GM19328 (cell line): ENCODE results near the gene SPPL2C.

Experiments used
- ATAC-seq: cut with Tn5 transposase; IDR thresholded peaks from one replicate; pipeline ENCODE4 v1.9.1; 2021; ENCODE audit warnings: mild to moderate bottlenecking, moderate library complexity; ENCODE audit not compliant: unreplicated experiment

SPPL2C gene

DNA sequence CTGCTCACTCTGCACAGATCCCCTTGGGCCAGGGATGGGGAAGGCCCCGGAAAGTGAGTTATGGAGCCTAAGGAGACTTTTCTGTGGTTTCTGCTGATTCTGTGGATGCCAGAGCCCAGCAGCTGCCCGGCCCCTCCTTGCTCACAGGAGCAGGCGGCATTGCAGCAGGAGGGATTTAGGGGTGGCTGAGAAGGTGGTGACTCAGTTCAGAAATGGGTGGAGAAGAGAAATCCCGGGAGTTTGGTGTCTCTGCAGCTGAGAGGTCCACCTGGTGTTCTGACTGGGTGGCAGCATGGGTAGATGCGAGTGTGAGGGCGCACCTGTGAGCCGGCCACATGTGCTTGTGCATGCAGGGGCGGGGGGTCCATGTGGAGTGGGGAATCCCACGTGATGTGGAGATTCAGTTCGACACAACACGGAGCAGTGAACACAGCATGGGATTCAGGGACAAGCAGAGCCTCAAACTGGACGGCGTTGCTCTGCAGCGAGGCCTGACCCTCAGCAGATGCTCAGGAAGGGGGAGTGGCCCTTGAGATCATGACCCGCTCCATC is 16.0 kb upstream of the SPPL2C start:
- ATAC-seq: no peak

DNA sequence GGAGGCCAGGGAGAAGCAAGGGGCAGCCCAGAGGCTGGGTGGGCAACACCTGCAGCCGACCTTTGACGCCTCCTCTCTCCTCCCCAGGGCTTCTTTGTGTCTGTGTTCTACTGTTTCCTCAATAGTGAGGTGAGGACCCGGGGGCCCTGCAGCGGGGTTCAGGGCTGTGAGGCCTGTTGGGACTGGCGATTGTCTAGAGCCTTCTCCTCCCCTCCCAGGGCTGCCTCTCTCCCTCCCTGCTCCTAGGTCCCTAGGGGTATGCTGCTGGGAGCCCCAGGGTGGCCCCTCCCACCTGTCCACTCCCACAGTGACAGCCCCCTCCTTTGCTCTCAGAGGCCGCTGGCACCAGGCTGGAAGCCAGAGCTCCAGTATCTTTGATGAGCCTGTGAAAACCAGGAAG is 10.8 kb upstream of the SPPL2C start:
- no peak for ATAC-seq

DNA sequence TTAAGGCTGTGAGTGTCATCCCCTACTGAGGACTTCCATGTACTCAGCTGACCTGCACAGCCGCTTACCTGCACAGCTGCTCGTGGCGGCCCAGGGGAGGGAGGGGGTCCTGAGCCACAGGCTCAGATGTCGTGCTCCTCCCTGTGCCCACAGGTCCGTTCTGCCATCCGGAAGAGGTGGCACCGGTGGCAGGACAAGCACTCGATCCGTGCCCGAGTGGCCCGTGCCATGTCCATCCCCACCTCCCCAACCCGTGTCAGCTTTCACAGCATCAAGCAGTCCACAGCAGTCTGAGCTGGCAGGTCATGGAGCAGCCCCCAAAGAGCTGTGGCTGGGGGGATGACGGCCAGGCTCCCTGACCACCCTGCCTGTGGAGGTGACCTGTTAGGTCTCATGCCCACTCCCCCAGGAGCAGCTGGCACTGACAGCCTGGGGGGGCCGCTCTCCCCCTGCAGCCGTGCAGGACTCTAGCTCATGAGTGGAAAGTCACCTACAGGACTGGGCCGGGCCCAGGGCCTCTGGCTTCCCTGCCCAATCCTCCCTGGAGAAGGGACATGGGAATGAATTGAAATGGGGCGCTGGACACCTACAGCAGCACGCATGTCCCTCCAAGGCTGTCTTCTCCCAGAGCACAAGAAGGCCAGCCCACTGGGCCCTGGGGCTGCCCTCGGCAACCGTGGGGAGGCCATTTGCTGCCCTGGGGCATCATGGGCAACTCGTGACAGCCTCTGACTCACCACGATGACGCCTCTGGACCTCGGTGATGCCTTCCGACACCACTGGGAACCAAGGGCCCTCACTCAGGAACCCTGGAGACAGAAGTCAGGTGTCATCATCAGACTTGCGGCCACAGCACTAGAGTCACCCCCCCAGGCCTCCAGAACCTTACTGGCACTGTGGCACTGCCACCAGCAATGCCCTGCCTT is 9.9 kb upstream of the SPPL2C start:
- no peak for ATAC-seq

DNA sequence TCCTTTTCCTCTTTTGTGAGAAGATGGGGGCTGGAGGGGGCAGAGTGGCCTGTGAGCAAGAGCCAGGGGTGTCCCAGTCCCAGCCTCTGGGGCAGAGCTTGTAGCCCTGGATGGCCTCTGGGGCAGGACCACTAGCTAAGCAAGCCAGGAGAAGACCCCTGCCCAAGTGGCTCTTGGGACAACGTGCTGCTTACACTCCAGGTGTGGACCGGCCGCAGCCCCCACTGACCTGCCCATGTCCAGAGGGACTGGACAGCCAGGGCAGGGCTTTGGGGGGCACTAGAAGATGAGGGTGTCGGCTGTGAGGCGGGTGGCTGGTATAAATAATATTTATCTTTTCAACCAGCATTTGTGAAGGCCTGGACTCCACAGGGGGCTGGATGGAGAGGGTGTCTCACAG is 9.2 kb upstream of the SPPL2C start:
- ATAC-seq: no peak

DNA sequence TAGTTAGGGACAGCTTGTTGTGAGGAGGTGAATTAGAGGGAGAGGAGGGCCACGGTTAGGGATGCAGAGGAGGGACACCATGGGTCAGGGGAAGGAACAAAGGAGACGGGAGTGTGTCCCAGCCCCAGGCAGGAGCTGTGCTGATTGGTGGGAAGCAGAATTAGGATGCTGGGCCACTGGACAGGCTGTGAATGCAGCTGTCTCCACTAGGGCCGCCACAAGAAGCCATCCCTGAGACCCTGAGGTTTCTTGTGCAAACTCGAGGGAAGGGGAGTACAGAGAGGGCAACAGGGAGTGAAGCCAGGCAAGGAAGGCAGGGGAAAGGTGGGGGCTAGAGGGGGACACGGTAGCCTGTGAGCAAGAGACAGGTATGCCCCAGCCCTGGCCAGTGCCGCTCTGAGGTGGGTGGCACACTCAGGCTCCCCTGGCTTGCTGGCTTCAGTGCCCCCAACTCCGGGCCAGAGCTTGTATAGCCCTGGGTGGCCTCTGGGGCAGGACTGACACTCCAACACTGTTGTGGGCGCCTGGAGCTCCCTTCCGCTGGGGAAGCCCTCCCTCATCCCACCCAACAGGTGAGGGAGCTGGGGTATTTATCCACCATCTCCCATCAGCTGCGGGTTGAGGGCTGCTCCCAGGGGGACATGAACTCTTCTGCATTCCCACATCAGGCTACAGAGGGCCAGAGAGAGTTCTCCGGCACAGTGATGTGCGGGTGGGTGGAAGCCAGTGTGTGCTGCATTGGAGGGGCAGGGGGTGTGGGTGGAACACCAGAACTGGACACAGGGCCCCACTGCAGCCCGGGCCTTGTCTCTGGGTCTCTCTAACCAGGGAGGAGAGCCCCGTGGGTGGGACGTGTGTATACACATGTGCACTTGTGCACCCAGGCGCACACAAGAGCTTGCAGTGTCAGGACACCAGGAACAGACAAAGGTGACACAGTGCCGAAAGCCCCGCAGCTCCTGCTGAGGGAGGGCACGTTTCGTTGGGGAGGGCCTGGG is 8.3 kb upstream of the SPPL2C start:
- no peak for ATAC-seq

DNA sequence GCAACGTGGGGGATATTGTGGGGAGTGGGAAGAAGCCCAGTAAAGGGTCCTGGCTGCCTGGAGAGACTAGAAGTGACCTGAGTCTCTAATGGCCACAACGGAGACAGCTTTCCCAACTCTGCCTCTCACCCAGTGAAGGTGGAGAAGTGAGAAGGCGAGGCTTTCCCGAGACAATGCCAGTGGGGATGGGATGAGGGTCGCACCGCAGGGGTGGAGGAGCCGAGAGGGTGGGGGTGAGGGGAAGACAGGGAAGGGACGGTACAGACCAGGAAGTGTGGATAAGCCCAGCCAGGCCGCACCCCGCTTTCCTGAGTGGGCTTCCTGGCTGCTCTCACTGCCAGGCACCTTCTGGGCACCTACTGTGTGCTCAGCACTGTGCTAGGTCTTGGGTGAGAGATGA is 7.5 kb upstream of the SPPL2C start:
- no peak for ATAC-seq

DNA sequence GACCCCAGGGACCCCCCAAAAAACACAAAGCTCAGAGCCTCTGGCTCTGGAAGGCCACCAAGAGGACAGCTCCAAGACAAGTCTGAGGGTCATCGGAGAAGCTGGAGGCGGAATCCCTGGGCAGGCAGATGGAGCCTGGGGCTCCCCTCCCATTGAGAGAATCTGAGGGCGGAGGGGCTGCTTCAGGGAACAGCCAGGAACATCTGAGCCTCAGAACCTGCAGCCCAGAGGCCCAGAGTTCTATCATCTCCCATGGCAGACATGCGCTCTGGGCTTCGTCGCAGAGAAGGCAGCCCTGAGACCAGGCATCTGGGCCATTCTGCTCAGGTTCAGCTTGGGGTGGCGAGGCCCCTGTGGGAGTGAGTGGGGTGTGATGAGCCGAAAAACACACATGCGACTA is 7.1 kb upstream of the SPPL2C start:
- ATAC-seq: no peak

DNA sequence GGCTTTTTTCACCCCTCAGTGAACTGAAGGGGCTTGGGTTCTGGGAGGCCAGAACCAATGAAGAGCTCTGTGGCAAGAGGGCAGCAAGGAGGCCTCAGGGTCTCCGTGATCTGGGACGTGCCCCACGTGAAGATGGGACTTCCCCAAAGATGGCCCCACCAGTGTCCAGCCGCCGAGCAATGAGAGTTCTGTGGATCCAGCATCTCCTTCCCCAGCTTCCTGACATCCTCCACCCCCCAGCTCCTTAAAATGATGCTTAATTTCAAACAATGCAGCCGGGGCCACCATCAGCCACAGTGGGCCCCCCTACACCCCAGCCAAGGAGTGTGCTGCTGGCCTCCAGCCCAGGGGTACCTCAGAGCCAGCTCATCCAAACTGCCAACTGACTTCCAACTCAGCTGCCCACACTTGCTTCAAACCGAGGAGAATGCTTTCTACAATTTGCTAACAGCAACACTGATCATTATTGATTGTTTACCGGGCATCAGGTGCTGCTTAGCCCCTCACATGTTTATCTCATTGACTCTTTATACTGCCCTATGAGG is 5.9 kb upstream of the SPPL2C start:
- ATAC-seq: no peak

DNA sequence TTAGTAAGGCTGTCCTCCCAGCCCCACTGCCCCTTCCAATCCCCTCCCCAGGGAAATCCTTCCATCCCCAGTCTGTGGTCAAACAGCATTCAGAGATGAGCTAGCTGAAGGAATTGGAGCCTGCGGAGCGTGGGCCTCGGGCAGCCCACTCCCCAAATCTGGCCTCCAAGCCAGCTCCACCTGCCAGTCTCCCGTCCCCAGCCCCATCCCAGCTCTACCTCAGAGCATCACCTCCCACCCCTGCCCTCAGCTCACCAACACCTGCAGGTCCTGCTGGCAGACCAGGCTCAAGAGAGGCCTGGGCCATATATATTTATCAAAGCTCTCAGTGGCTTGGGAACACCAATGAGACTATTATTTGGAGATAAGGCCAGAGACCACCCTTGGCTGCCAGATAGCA is 5.2 kb upstream of the SPPL2C start:
- ATAC-seq: no peak

DNA sequence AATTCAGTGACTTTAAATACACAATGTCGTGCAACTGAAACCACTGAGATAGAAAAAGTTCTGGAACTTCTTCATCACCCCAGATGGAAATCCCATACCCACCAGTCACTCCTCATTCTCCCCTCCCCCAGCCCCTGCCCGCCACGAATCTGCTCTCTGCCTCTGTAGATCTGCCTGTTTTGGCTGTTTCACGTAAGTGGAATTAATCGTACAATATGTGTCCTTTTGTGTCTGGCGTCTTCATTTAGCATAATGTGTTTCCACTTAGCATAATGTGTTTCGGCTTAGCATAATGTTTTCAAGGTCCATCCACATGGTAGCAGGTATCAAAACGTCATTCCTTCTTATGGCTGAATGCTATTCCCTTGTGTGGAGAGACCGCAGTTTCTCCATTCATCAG is 3.5 kb upstream of the SPPL2C start:
- ATAC-seq: no peak

DNA sequence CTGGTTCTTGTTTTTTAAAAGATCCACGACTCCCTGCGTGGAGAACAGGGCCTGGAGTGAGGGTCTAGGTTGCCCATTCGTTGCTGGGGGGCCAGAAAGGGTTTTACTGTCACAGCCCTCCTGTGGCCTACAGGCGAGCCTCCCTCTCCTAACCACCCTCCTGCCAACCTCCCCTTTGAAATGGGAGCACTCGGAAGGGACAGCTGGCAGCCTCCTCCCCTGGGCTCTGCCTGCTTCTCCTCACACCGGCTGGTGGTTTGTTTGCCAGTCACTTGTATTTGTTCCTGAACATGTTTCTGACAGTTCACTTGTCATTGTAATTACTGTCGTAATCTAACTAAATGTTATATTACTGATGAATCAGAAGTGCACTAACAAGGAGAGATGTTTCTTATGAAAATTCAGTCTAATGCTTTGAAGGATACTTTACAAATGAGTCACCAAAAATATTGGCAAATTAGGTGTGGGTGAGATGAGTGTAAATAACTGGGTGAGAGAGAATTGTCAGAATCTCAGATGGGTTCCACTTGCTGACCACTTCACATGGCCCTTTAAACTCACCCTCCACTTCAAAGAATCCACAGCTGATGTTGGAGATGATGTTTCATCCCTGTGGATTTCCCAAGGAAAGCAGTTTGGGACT is 2.7 kb upstream of the SPPL2C start:
- ATAC-seq: no peak

DNA sequence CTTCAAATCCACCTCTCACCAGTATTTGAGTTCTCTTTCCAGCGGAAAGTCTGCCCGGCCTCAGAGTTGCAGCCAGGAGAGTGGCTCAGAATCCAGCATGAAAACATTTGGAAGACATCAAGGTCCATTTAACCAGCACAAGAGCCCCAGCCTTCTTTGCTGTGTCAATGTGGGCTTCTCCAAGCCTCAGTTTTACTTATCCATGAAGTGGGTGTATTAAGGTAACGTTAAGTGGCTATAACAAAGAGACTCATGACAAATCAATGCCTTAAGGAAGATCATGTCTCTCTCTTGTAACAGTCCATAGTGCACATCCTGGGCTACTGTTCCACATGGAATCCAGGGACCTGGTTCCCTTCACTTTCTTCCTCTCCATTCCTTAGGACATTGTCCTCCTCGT is 959 bp upstream of the SPPL2C start:
- no peak for ATAC-seq

DNA sequence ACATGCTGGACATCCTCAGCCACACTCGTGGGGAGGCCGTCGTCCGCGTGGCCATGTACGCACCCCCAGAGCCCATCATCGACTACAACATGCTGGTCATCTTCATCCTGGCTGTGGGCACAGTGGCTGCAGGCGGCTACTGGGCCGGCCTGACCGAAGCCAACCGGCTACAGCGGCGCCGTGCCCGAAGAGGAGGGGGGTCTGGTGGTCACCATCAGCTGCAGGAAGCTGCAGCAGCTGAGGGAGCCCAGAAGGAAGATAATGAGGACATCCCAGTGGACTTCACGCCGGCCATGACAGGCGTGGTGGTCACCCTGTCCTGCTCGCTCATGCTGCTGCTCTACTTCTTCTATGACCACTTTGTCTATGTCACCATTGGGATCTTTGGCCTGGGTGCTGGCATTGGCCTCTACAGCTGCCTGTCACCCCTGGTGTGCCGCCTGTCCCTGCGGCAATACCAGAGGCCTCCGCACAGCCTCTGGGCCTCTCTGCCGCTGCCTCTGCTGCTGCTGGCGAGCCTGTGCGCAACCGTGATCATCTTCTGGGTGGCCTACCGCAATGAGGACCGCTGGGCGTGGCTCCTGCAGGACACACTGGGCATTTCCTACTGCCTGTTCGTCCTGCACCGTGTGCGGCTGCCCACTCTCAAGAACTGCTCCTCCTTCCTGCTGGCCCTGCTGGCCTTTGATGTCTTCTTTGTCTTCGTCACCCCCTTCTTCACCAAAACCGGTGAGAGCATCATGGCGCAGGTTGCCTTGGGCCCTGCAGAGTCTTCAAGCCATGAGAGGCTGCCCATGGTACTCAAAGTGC is 900 bp downstream of the SPPL2C start:
- no peak for ATAC-seq

DNA sequence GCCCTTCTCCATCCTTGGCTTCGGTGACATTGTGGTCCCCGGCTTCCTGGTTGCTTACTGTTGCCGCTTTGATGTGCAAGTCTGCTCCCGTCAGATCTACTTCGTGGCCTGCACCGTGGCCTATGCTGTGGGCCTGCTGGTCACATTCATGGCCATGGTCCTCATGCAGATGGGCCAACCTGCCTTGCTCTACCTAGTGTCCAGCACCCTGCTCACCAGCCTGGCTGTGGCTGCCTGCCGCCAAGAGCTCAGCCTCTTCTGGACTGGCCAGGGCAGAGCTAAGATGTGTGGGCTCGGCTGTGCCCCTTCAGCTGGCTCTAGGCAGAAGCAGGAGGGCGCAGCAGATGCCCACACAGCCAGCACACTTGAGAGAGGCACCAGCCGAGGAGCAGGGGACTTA is 1.5 kb downstream of the SPPL2C start:
- no peak for ATAC-seq

DNA sequence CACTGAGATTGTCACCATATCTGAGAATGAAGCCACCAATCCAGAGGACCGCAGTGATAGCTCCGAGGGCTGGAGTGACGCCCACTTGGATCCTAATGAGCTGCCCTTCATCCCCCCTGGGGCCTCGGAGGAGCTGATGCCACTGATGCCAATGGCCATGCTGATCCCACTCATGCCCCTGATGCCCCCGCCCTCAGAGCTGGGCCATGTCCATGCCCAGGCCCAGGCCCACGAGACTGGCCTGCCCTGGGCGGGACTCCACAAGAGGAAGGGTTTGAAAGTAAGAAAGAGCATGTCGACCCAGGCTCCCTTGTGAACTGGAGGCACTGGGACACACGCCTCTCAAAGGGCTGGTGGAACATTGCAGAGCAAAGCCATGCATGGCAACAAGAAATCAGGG is 2.0 kb downstream of the SPPL2C start:
- ATAC-seq: no peak

DNA sequence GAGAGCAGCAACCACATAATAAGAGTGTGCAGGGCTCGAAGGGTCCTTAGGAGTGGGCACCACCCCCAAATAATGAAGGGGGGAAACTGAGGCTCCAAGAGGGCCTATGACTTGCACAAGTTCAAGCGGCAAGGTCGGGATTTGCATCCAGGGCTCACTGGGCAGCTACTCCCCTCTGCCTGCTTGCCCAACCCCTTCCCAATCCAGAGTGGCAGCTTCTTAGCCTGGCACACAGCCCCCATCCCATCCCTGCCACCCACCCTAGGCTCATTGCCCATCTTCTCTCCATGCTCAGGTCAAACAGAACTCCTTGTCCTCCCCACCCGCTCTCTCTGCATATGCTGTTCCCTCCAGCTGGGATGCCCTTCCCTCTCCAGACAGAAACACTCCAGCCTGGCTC is 2.4 kb downstream of the SPPL2C start:
- no peak for ATAC-seq

DNA sequence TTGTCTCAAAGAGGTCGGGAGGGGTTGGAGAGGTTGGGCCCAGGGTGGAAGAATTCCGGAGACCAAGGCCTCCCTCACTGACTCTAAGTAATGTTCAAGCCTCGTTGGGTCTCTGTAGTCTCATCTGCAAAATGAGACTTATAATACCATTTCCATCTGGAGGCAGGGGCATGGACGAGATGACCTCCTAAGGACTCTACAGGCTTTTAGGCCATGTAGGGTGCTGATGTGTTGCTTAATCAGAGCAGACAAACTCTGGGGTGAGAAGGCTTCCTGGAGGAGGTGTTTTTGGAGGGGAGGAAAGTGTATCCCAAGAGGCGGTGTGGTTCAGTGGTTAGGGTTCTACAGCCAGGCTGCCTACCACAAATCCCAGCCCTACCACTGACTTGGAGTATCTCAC is 3.1 kb downstream of the SPPL2C start:
- no peak for ATAC-seq

DNA sequence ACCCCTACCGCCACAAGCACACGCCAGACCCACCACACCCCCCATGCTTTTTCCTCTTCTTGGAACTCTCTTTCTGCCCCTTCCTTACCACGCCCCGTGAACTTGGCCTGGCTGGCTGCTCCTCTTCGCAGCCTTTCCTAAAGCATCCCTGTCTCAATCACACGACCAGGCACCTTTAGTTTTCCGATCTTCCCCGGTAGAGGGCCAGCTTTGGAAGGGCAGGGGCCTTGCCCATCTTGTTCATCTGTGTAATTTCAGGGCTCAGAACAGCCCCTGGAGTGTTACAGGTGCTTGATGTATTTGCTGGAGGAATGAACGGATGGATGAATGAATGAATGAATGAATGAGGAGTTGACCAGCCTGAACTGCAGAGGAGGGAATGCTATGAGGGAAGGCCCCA is 3.7 kb downstream of the SPPL2C start:
- no peak for ATAC-seq

DNA sequence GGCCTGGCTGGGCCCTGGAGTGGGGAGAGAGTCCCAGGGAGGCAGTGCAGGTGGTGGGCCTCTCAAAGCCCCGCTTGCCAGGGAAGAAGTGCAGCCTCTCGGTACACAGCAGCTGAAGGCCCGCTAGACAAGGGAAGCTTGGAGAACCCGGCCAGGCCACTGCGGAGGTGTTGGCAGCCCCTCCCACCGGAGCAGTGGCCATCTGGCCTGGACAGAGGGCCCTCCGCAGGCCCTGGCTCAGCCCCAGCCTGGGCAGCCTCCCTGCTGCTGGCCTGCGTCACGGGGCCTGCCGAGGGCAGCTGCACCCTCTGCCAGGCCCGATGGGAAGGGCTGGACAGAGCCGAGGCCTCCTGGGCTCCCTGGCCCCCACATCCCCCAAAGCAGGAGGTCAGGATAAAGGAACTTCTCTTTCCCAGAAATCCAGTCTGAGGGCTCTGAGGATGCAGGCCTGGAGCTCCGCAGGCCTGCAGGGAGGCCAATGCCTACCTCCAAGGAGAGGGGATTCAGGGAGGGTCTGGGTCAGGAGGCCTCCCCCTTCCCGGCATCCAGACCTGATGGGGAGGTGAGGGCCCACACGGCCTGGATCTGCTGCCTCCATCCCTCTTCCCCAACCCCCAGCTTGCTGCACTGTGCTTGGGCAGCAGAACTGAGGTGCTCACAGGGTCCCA is 4.3 kb downstream of the SPPL2C start:
- no peak for ATAC-seq
